Heart left ventricle (tissue), 13 donors: ENCODE results near the gene SLC34A3.

ENCODE experiments used
- CTCF ChIP-seq, 12 donors: fragments of 200-600 bp; sonication (generic) in 4 of 12; IDR thresholded peaks; one replicate each; pipeline versions ENCODE4 v1.5.0 to v1.8.0; 2018 to 2022; ENCODE audit warnings: antibody characterized with exemption in 12 of 12, mild to moderate bottlenecking in 5 of 12
- POLR2A ChIP-seq, 2 donors: fragments of 450-650 bp; IDR thresholded peaks; one replicate each; pipeline ENCODE4 v1.6.1; 2017; ENCODE audit warnings: antibody characterized with exemption in 2 of 2, mild to moderate bottlenecking in 2 of 2, moderate library complexity in 2 of 2
- donor health status: ischemic (EF 13 %, LVEDD 7.1; RV severe dilation, severe dysfunction).
- donor health status: DM: no; HTN: yes; CAD: no.
- donor health status: DM: no; HTN: no; CAD: no.
- donor health status: ischemic (EF 25% LVEDD 6.9; RV normal size, moderate dysfunction).
- donor health status: ischemic (EF 25% LVEDD 5.7; RV mildly dilated, moderate dysfunction).
- donor health status: ischemic (EF 35%, LVEDD 5.7; RV mildly dilated, moderate dysfunction).
- donor health status: nonischemic (EF 11% LVEDD 7.7; RV severe dilation, severe dysfunction).
- donor health status: DM: yes; HTN: yes; CAD: no.
- donor health status: PGD.
- donor health status: ischemic (EF 29% LVEDD 5.4; RV normal size, mild dysfunction).
- donor health status: nonischemic (EF 23%, LVEDD 6.1; RV moderate dilation, normal function).

- TF ChIP-seq CTCF (IDR thresholded peaks at IDR 0.05) (no peak), POLR2A (IDR thresholded peaks at IDR 0.05) (no peak)
These were observed 19.9 kb downstream of the SLC34A3 start for GRCh38 chr9:137250329-137251193.
